Activated T-cell treated with anti-CD3 and anti-CD28 coated beads for 48 hours (primary cell): ENCODE measurements around the gene TNFAIP2.

Source experiments
- DNase-seq: peaks from one replicate; pipeline ENCODE4 v3.0.0-alpha.2; 2020; ENCODE audit warnings: low read depth

The TNFAIP2 gene

GRCh38 chr14:103122585-103122946 is 695 bp upstream of the TNFAIP2 start:
- DNase-seq, result no peak

GRCh38 chr14:103123634-103124500 is 606 bp downstream of the TNFAIP2 start:
- no peak for DNase-seq

GRCh38 chr14:103124501-103125001 is 1.3 kb downstream of the TNFAIP2 start:
- DNase-seq, result no peak

- no peak for DNase-seq
These were observed 2.1 kb downstream of the TNFAIP2 start for GRCh38 chr14:103125098-103126070.

GRCh38 chr14:103126088-103126872 is 3.0 kb downstream of the TNFAIP2 start:
- no peak for DNase-seq

GRCh38 chr14:103126873-103127304 is 3.6 kb downstream of the TNFAIP2 start:
- DNase-seq, result no peak

GRCh38 chr14:103127356-103127755 is 4.1 kb downstream of the TNFAIP2 start:
- DNase-seq, result no peak

GRCh38 chr14:103127861-103128598 is 4.8 kb downstream of the TNFAIP2 start:
- DNase-seq, result no peak

- DNase-seq, result no peak
These were observed 5.5 kb downstream of the TNFAIP2 start for GRCh38 chr14:103128631-103129300.

GRCh38 chr14:103129301-103130016 is 6.2 kb downstream of the TNFAIP2 start:
- DNase-seq, result no peak

GRCh38 chr14:103130017-103130764 is 6.9 kb downstream of the TNFAIP2 start:
- DNase-seq, result no peak

GRCh38 chr14:103130965-103131364 is 7.7 kb downstream of the TNFAIP2 start:
- DNase-seq, result no peak

GRCh38 chr14:103131580-103131979 is 8.3 kb downstream of the TNFAIP2 start:
- no peak for DNase-seq

- no peak for DNase-seq
These were observed 9.3 kb downstream of the TNFAIP2 start for GRCh38 chr14:103132381-103133209.

- no peak for DNase-seq
These were observed 10.2 kb downstream of the TNFAIP2 start for GRCh38 chr14:103133210-103134140.

- no peak for DNase-seq
These were observed 11.1 kb downstream of the TNFAIP2 start for GRCh38 chr14:103134405-103134804.

GRCh38 chr14:103134919-103135318 is 11.7 kb downstream of the TNFAIP2 start:
- DNase-seq, result no peak
